K562 (cell line): ENCODE data around the gene PPTC7. TPM values are rescaled to one million over a fixed set of nuclear protein-coding genes. Genes with fewer than 3 reads are reported as not detected.
A peak's percentile ranks its signal among the peaks of the same experiment; 100 is the strongest.

ENCODE experiments used
- AFF1 ChIP-seq, 2 experiments: fragments of 450-650 bp; IDR thresholded peaks; 2 replicates each; pipeline ENCODE4 v1.6.1; 2018; ENCODE audit warnings: mild to moderate bottlenecking in 2 of 2, low read depth in 1 of 2; ENCODE audit not compliant: partially characterized antibody in 2 of 2
- ARID2 ChIP-seq: fragments of 450-650 bp; IDR thresholded peaks from 2 replicates; pipeline ENCODE4 v1.6.1; 2017; ENCODE audit warnings: antibody characterized with exemption, mild to moderate bottlenecking
- CC2D1A ChIP-seq: fragments of 450-650 bp; IDR thresholded peaks from 2 replicates; pipeline ENCODE4 v1.6.1; 2017; ENCODE audit warnings: mild to moderate bottlenecking
- E2F6 ChIP-seq, 2 experiments: IDR thresholded peaks; 2 replicates each; pipeline ENCODE4 v1.6.1; 2011; ENCODE audit warnings: borderline replicate concordance in 1 of 2, control low read depth in 1 of 2, low read depth in 1 of 2, low read length in 1 of 2, mild to moderate bottlenecking in 1 of 2, mixed read lengths in 1 of 2, moderate library complexity in 1 of 2; ENCODE audit not compliant: insufficient read depth in 1 of 2, insufficient read length in 1 of 2, poor library complexity in 1 of 2, severe bottlenecking in 1 of 2; ENCODE audit errors: extremely low read depth in 1 of 2
- FOXK2 ChIP-seq, 2 experiments: fragments of 450-650 bp; IDR thresholded peaks in 1 of 2; conservative IDR thresholded peaks in 1 of 2; 2 replicates each; pipeline ENCODE4 v1.6.1; 2016; ENCODE audit warnings: low read depth in 2 of 2, mild to moderate bottlenecking in 1 of 2
- HDAC1 ChIP-seq, 2 experiments: fragments of 450-650 bp; IDR thresholded peaks; 2 replicates each; pipeline ENCODE4 v1.6.1; 2016 to 2017; ENCODE audit warnings: inconsistent platforms in 1 of 2, mild to moderate bottlenecking in 1 of 2, moderate library complexity in 1 of 2
- HLTF ChIP-seq: fragments of 450-650 bp; IDR thresholded peaks from 2 replicates; pipeline ENCODE4 v1.6.1; 2016
- HMG20B ChIP-seq: fragments of 250-450 bp; sonication (Bioruptor Pico); IDR thresholded peaks from 2 replicates; pipeline ENCODE4 v1.5.0; 2021; ENCODE audit warnings: mild to moderate bottlenecking
- ID3 ChIP-seq, 2 experiments: fragments of 250-450 bp in 1 of 2; fragments of 450-650 bp in 1 of 2; sonication (Bioruptor Pico) in 1 of 2; IDR thresholded peaks; 2 replicates each; pipeline versions ENCODE4 v1.6.1 to v1.8.0; 2016 to 2021; ENCODE audit warnings: mild to moderate bottlenecking in 2 of 2, moderate library complexity in 2 of 2, missing compliant biosample characterization in 1 of 2, missing genetic modification characterization in 1 of 2
- MXI1 ChIP-seq: IDR thresholded peaks from 2 replicates; pipeline ENCODE4 v1.6.1; 2011; ENCODE audit warnings: low read depth, mild to moderate bottlenecking, improper control_type of control experiment, low read length
- SMARCA4 ChIP-seq: fragments of 450-650 bp; IDR thresholded peaks from 2 replicates; pipeline ENCODE4 v1.6.1; 2016
- SRSF9 ChIP-seq: fragments of 200-400 bp; formaldehyde crosslinking; IDR thresholded peaks from 2 replicates; pipeline ENCODE4 v1.6.1; 2017; ENCODE audit warnings: low read depth, low read length, borderline replicate concordance
- ZNF354B ChIP-seq: fragments of 250-450 bp; sonication (Bioruptor Pico); IDR thresholded peaks from 2 replicates; pipeline ENCODE4 v1.4.0; 2020
- ZNF511 ChIP-seq: sonication (generic); formaldehyde crosslinking; IDR thresholded peaks from 2 replicates; pipeline ENCODE4 v1.8.0; 2022; ENCODE audit warnings: mild to moderate bottlenecking, missing genetic modification reagents
- ZNF518B ChIP-seq: fragments of 250-450 bp; sonication (Bioruptor Pico); IDR thresholded peaks from 2 replicates; pipeline ENCODE4 v1.5.0; 2021; ENCODE audit warnings: mild to moderate bottlenecking, moderate library complexity
- ZNF551 ChIP-seq: fragments of 250-450 bp; sonication (Bioruptor Pico); IDR thresholded peaks from 2 replicates; pipeline ENCODE4 v1.5.0; 2021; ENCODE audit warnings: mild to moderate bottlenecking, moderate library complexity
- polyA plus RNA-seq, 8 experiments: library from polyadenylated mRNA; depleted of rRNA in 4 of 8; stranded (reverse) in 5 of 8; unstranded in 3 of 8; fragments of >200 nt; fragmentation: Nextera tagmentation in 2 of 8; fragmentation: Illumina TruSeq in 1 of 8; extraction: Ambion mirVana in 2 of 8; extraction: Trizol in 1 of 8; gene quantifications; 2 replicates each; pipeline versions ENCODE4 v1.2.1 to v1.2.3, GENCODE V29; 2011 to 2014; ENCODE audit warnings: inconsistent platforms in 1 of 8, missing spikeins in 1 of 8
- total RNA-seq, 7 experiments: library from RNA; depleted of rRNA in 6 of 7; stranded (reverse); fragments of >200 nt in 6 of 7; fragmentation: Illumina TruSeq in 2 of 7; extraction: Trizol in 2 of 7; gene quantifications; 2 replicates each; pipeline versions ENCODE4 v1.2.1 to v1.2.3, GENCODE V29; 2011 to 2021; ENCODE audit warnings: low replicate concordance in 1 of 7

PPTC7 gene
- total and polyA plus RNA-seq, 9 of the 15 experiments (the other 6 are each of a cell fraction or from before 2014, with no cell fraction given): 2.6 to 23.1 (median 11.9) TPM

- TF ChIP-seq ZNF354B (CRISPR knock-in tag): no peak
- TF ChIP-seq ARID2: no peak
- no peak for TF ChIP-seq FOXK2 (conservative IDR thresholded peaks at IDR 0.05 in 1 of 2, IDR thresholded peaks at IDR 0.05 in 1 of 2; ENCODE audit: low read depth in 2 of 2)
- no peak for TF ChIP-seq HLTF
- TF ChIP-seq HDAC1 (IDR thresholded peaks at IDR 0.05): peak in 1 of 2 experiments; percentile 66; a peak in 1 of 4 replicates
- no peak for TF ChIP-seq ZNF518B
- TF ChIP-seq MXI1: no peak
- TF ChIP-seq HMG20B (CRISPR knock-in tag): no peak
- TF ChIP-seq ID3 (CRISPR knock-in tag; IDR thresholded peaks at IDR 0.05): no peak
- TF ChIP-seq ID3 (tag; IDR thresholded peaks at IDR 0.05): no peak
- peak; percentile 52 for TF ChIP-seq SMARCA4
- no peak for TF ChIP-seq AFF1 (IDR thresholded peaks at IDR 0.05; ENCODE audit: low read depth in 1 of 2, partially characterized antibody in 2 of 2)
- no peak for TF ChIP-seq CC2D1A
- no peak for TF ChIP-seq E2F6 (IDR thresholded peaks at IDR 0.05; ENCODE audit: borderline replicate concordance in 1 of 2, extremely low read depth in 1 of 2, insufficient read depth in 1 of 2, insufficient read length in 1 of 2, low read depth in 1 of 2, low read length in 1 of 2, poor library complexity in 1 of 2, severe bottlenecking in 1 of 2)
- no peak for TF ChIP-seq SRSF9
- no peak for TF ChIP-seq ZNF551 (CRISPR knock-in tag)
- no peak for TF ChIP-seq ZNF511 (CRISPR knock-in tag)
Observed at GRCh38 chr12:110583137-110584059, at the start of gene PPTC7 (continued).
